Measurements from ENCODE around the gene HNRNPUL1.

GRCh38 chr19:41255171-41255570 is 9.0 kb upstream of the HNRNPUL1 start:
- TF ChIP-seq CTCF (IDR thresholded peaks at IDR 0.05; ENCODE audit: low read length), result no peak
- no peak for TF ChIP-seq EZH2 (IDR thresholded peaks at IDR 0.05; ENCODE audit: borderline replicate concordance, low read length)
